PC-3 (cell line): ENCODE data around the gene TEX26. TPM values are rescaled to one million over a fixed set of nuclear protein-coding genes. Genes with fewer than 3 reads are reported as not detected.

Source experiments
- ATAC-seq: fragments of 200-7000 bp; cut with Tn5 transposase; 2 replicates; pipeline ENCODE4 v1.9.1; 2020; ENCODE audit warnings: mild to moderate bottlenecking, moderate library complexity
- BruUV-seq: library from RNA; stranded (reverse); fragments of 400-500 nt; replicated peaks from 2 replicates; lab custom pipeline; 2021; lab: Mats Ljungman, UMichigan
- CTCF ChIA-PET: fragments of 300-600 bp; sonication (Branson Sonifier 250); formaldehyde crosslinking; loops from one replicate; lab custom pipeline; 2022; ENCODE audit warnings: antibody characterized with exemption; lab: Charles Lee
- POLR2A ChIA-PET: fragments of 300-600 bp; sonication (Branson Sonifier 250); formaldehyde crosslinking; loops from one replicate; lab custom pipeline; 2022; ENCODE audit warnings: antibody characterized with exemption; ENCODE audit not compliant: unreplicated experiment; lab: Charles Lee
- DNase-seq: peaks from one replicate; pipeline ENCODE4 v3.0.0-alpha.2; 2015
- H2AFZ ChIP-seq: fragments of 300-600 bp; sonication (generic); 2 replicates; pipeline ENCODE4 v1.6.0; 2016; ENCODE audit warnings: antibody characterized with exemption, low read length
- H3F3A ChIP-seq: fragments of 300-600 bp; sonication (generic); one replicate; pipeline ENCODE4 v1.6.0; 2017; ENCODE audit warnings: antibody characterized with exemption, low read length, control low read depth, mild to moderate bottlenecking; ENCODE audit not compliant: unreplicated experiment
- H3K27ac ChIP-seq: fragments of 300-600 bp; sonication (generic); 2 replicates; pipeline ENCODE4 v1.5.1; 2016; ENCODE audit warnings: mild to moderate bottlenecking, low read length
- H3K27me3 ChIP-seq: fragments of 300-600 bp; sonication (generic); 2 replicates; pipeline ENCODE4 v1.6.1; 2016; ENCODE audit warnings: low read length, mixed read lengths
- H3K36me3 ChIP-seq: fragments of 300-600 bp; sonication (generic); 2 replicates; pipeline ENCODE4 v1.6.1; 2016; ENCODE audit warnings: low read depth, mixed run types, low read length, mixed read lengths
- H3K4me1 ChIP-seq: fragments of 300-600 bp; sonication (generic); 2 replicates; pipeline ENCODE4 v1.5.1; 2016; ENCODE audit warnings: low read length; ENCODE audit not compliant: insufficient read depth
- H3K4me2 ChIP-seq: fragments of 300-600 bp; sonication (generic); 2 replicates; pipeline ENCODE4 v1.6.0; 2016; ENCODE audit warnings: low read length
- H3K4me3 ChIP-seq: fragments of 300-600 bp; sonication (generic); 2 replicates; pipeline ENCODE4 v1.5.1; 2016; ENCODE audit warnings: mild to moderate bottlenecking, low read length, mixed read lengths
- H3K79me2 ChIP-seq: fragments of 300-600 bp; sonication (generic); 2 replicates; pipeline ENCODE4 v1.6.1; 2017; ENCODE audit warnings: low read length, mixed read lengths
- H3K9ac ChIP-seq: fragments of 300-600 bp; sonication (generic); 2 replicates; pipeline ENCODE4 v1.6.0; 2016; ENCODE audit warnings: mild to moderate bottlenecking, low read length
- H3K9me2 ChIP-seq: fragments of 300-600 bp; sonication (generic); replicated peaks from 2 replicates; pipeline ENCODE4 v1.6.1; 2016; ENCODE audit warnings: mixed run types, low read length, mixed read lengths
- H3K9me3 ChIP-seq: fragments of 300-600 bp; sonication (generic); 2 replicates; pipeline ENCODE4 v1.6.1; 2016; ENCODE audit warnings: low read length, mixed read lengths
- H4K20me1 ChIP-seq: fragments of 300-600 bp; sonication (generic); 2 replicates; pipeline ENCODE4 v1.6.1; 2016; ENCODE audit warnings: low read length, mixed read lengths
- CTCF ChIP-seq: fragments of 300-600 bp; sonication (generic); conservative IDR thresholded peaks from 2 replicates; pipeline ENCODE4 v1.5.1; 2017; ENCODE audit warnings: antibody characterized with exemption, low read depth, mild to moderate bottlenecking, low read length
- EZH2 ChIP-seq: fragments of 300-600 bp; sonication (generic); IDR thresholded peaks from one replicate; pipeline ENCODE4 v1.6.1; 2017; ENCODE audit warnings: antibody characterized with exemption, mild to moderate bottlenecking, low read length; ENCODE audit not compliant: unreplicated experiment
- EZH2phosphoT487 ChIP-seq: fragments of 300-600 bp; sonication (generic); IDR thresholded peaks from 2 replicates; pipeline ENCODE4 v1.6.1; 2018; ENCODE audit warnings: mild to moderate bottlenecking, antibody characterized with exemption, low read length, borderline replicate concordance
- intact Hi-C: fragments of 100-400 bp; cut with micrococcal nuclease; formaldehyde crosslinking; loops from 2 replicates; pipeline ENCODE4 v1.9.0; 2023
- total RNA-seq: library from RNA; depleted of rRNA; stranded (reverse); fragments of >200 nt; gene quantifications from 2 replicates; pipeline ENCODE4 v1.2.3, GENCODE V29; 2014

TEX26 gene
- total RNA-seq, 1 experiment from 2014 or later: not detected

GRCh38 chr13:30928978-30929377 is 3.5 kb upstream of the TEX26 start:
- Histone ChIP-seq H4K20me1 (no peaks in the 10 kb centered on the region), H3K4me1 (no peaks in the 10 kb centered on the region), H3K36me3 (no peaks in the 10 kb centered on the region), H3K4me3 (no peak overlapping the region), H2AFZ (no peak overlapping the region), H3K27ac (no peak overlapping the region), H3F3A (no peaks in the 10 kb centered on the region), H3K9me2 (no peaks in the 10 kb centered on the region), H3K9ac (no peak overlapping the region), H3K79me2 (no peaks in the 10 kb centered on the region), H3K4me2 (no peak overlapping the region), H3K27me3 (peaks cover 63% of the 10 kb centered on the region), H3K9me3 (no peaks in the 10 kb centered on the region)
- CTCF ChIA-PET: no interaction called here
- DNase-seq (no peak), ATAC-seq (no peak)
- POLR2A ChIA-PET: no interaction called here
- TF ChIP-seq EZH2phosphoT487 (no peak), EZH2 (no peak)
- BruUV-seq: no TSS peak
- intact Hi-C loops: no loop called here

- no peaks in the 10 kb centered on the region for H3K4me1 ChIP-seq
- no peaks in the 10 kb centered on the region for H3K9me2 ChIP-seq
- no peaks in the 10 kb centered on the region for H3F3A ChIP-seq
- no peak for TF ChIP-seq EZH2phosphoT487
- no peak for TF ChIP-seq CTCF
- no peak for TF ChIP-seq EZH2
- no peaks in the 10 kb centered on the region for H4K20me1 ChIP-seq
- no peaks in the 10 kb centered on the region for H3K36me3 ChIP-seq
- BruUV-seq: no TSS peak
- ChIA-PET CTCF (no interaction called here), POLR2A (no interaction called here)
- DNase-seq: no peak
- H3K4me3 ChIP-seq: no peak overlapping the region
- no peaks in the 10 kb centered on the region for H3K9me3 ChIP-seq
- H3K27me3 ChIP-seq: peaks cover 63% of the 10 kb centered on the region
- intact Hi-C loops: no loop called here
- no peak overlapping the region for H3K9ac ChIP-seq
- no peak overlapping the region for H3K27ac ChIP-seq
- no peaks in the 10 kb centered on the region for H3K79me2 ChIP-seq
- no peak for ATAC-seq
- H3K4me2 ChIP-seq: no peak overlapping the region
- H2AFZ ChIP-seq: no peak overlapping the region
Observed at GRCh38 chr13:30933354-30933670, 856 bp downstream of the TEX26 start.

- POLR2A ChIA-PET: no interaction called here
- Histone ChIP-seq H3K4me1 (no peaks in the 10 kb centered on the region), H3F3A (no peaks in the 10 kb centered on the region), H3K27me3 (peaks cover 66% of the 10 kb centered on the region), H3K4me3 (no peak overlapping the region), H4K20me1 (no peaks in the 10 kb centered on the region), H3K9ac (no peak overlapping the region), H3K36me3 (no peaks in the 10 kb centered on the region), H3K79me2 (no peaks in the 10 kb centered on the region), H3K27ac (no peak overlapping the region), H3K4me2 (no peak overlapping the region), H2AFZ (no peak overlapping the region), H3K9me2 (no peaks in the 10 kb centered on the region), H3K9me3 (no peaks in the 10 kb centered on the region)
- CTCF ChIA-PET: no interaction called here
- no peak for TF ChIP-seq EZH2phosphoT487
- no peak for TF ChIP-seq EZH2
- TF ChIP-seq CTCF: peak; percentile 28; the same call in 1 of the 2 replicates
- intact Hi-C loops: no loop called here
- no TSS peak for BruUV-seq
- no peak for DNase-seq
- no peak for ATAC-seq
Observed at GRCh38 chr13:30934381-30934780, 1.9 kb downstream of the TEX26 start.
